DMS 273 (cell line): ENCODE results near the gene ZNF813.

ENCODE experiments used
- DNase-seq: peaks from one replicate; lab custom pipeline; 2025; ENCODE audit not compliant: unreplicated experiment; lab: John Stamatoyannopoulos, UW

The ZNF813 gene

DNA sequence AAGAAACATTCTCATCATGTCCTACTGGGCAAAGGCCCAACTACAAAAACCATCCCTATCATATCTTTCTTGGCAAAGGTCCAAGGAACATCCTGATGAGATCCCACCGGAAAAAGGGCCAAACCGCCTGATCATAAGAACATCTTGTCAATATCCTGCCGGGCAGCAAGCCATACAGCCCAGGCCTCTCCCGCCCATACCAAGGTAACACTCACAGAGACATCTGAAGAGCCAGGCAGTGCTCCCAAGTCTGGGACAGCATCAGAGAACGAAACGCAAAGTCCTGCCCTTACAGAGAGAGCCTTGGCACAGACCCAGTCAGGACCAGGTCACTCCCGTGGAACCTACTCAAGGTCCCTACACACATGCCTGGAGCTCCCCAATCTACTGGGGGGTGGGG lies 51.9 kb downstream of the ZNF813 start:
- peak; percentile 21 for DNase-seq

DNA sequence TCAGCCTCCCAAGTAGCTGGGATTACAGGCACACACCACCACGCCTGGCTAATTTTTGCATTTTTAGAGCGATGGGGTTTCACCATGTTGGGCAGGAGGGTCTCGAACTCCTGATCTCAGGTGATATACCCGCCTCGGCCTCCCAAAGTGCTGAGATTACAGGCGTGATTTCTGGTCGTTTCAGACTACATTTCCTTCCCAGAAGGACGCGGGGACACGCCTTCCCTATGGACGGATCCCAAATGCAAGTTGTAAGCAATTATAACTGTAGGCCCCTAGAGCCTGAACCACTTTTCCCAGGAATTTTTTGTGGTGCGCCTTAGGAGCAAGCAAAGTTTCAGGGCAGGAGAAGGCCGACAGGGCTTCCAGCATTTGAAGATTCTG lies 52.6 kb downstream of the ZNF813 start:
- no peak for DNase-seq

DNA sequence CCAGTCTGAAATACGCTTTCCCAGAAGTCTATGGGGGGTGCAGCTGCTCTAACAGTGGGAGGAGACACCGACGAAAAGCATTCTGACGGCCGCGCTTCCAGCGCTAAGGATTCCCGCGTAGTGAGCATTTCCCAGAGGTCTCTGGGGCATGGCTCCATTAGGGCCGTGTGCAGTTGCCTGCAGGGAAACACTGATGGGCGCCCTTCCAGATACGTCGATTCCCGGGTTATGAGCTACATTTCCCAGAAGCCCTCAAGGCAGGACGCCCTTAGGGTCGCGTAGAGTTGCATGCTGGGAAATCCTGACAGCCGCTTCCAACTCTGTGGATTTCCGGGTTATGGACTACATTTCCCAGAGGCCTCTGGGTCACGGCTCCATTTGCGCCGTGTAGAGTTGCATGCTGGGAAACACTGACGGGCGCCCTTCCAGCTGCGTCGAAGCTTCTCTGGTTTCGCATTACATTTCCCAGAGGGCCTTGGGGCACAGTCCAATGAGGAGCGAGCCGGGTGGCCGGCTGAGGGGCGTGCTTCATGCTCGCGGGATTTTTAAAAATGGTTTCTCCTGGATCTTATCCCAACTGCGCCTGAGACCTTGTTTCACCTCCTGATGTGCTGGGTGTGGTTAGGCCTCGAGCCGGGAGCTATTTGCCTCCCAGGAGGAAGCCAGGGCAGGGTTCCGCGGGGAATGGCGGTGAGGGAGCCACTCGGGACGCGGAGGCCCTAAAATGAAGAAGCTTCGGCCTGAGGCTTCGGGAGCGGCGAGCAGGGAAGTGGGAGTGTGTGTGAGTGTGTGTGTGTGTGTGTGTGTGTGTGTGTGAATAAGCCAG lies 53.2 kb downstream of the ZNF813 start:
- DNase-seq, result peak; percentile 99

DNA sequence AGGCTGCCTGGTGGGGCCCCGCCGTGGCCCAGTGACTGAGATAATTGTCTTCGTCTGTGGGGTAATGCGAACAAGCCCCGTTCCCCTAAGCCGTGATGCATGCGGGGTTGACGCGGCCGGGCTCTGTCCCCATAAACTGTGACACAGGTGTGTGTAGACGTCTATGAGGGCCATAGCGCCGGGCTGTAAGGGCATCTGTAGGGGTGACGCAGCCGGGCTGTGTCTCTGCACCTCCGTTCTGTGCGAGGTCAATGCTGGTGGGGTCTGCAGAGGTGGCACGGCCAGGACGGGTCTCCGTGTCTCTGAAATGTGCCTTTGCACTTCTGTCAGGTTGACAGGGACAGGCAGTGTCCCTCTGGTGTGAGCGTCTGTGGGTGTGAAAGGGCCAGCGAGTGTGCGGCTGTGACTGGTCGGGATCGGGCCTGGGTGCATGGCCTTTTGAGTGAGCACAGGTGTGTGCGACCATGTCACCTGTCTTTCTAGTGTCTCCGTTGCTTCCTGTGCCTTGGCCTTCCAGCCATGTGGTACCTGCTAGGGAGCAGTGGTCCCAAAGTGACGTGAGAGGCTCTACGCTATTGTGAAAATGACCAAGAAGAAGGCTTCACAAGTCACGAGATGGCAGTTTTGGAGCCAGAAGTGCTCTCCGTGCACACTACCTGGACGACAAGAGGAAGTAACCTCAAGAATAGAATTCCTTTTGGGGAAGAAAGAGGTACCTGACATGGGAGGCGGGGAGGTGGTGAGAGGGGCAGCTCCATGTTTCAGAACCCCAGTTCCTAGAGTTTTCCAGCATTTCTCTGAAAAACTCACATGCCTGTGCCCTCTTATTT lies 54.1 kb downstream of the ZNF813 start:
- DNase-seq, result peak; percentile 48

DNA sequence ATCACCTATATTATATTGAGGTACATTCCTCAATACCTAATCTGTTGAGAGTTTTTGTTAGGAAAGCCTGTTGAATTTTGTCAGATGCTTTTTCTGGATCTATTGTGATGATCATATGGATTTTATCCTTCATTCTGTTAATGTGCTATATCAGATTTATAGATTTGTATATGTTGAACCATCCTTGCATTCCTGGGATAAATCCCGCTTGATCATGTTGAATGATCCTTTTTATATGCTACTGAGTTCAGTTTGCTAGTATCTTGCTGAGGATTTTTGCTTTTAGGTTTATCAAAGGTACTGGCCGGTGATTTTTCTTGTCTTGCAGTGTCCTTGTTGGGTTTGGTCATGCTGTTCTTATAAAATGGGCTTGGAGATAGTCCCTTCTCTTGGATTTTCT lies 58.4 kb downstream of the ZNF813 start:
- DNase-seq, result no peak

DNA sequence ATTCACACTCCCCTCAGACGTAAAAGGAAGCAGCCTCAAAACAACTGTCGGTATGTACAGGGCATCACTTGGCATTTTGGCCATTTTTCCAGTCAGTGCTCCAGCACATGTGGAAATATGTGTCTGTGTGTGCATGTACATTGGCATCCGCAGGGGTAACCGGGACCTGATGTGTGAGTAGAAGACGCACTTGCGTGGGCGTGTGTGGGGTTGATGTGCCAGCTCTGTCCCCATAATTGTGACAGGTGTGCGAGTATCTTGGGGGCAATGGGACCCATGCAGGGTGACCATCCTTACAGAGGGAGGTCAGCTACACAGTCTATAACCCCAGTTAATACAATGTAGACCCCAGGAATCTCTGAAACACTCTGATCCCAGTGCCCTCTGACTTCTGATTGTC lies 63.1 kb downstream of the ZNF813 start:
- DNase-seq, result no peak

DNA sequence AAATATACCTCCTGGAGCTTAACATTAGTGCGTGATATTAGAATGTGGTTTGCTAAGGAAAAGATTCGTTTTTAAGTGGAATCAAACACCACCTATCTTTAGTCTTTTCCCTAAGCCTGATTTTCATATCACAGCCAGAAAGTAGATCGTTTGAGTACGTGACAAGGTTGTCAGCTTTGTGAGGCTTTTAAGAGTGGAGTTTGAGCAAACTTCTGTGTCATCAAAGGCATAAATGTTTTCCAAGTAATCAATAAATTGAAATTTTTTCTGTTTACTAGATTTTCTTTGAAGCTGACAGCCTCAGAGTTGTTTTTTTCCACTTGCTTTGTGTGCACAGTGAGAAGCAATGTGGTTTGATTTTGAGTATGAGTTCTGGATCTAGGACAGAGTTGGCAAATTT lies 63.9 kb downstream of the ZNF813 start:
- no peak for DNase-seq

DNA sequence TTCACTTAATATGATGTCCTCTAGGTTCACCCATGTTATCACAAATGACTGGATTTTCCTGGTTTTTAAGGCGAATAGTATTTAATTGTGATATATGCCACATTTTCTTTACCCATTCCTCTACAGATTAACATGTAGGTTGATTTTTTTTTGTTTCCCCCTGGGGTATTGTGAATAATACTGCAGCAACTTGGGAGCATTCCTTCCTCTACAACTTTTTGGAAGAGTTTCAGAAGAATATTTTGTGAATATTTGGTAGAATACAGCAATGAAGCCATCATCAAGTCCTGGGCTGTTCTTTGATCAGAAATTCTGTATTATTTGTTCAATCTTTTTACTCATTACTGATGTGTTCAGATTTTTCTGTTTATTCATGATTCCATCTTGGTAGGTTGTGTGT lies 64.8 kb downstream of the ZNF813 start:
- DNase-seq, result no peak

DNA sequence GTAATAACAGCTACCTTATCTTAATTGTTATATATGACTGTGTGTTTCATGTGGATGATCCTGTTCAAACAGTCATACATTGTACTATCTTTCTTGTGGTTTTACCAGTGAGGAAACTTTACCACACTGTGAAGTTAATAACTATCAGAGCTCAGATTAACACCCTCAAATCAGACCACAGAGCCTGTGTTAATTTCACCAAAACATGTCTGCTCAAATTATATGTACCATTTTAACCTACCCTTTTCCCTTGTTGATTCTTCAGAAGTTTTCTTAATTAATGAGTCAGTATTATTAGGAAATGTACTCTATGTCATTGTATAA lies 68.7 kb downstream of the ZNF813 start:
- DNase-seq, result no peak

DNA sequence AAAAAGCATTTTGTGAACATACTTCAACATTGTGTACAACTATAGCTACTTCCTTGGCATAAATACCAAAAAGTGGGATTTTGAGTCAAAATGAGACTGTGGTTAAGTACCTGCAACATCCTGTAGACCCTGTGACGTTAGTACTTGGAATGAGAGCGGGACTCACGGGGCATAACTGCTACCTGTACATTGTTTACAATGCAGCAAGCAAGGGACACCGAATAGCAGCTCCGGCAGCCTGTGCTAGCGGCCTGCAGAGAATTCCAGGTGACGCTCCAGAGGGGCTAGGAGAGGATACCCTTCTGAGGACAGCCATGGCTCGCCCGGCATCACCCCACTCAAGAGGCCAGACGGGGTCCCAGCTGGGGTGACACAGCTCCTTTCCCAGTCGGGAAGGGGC lies 69.6 kb downstream of the ZNF813 start:
- DNase-seq, result no peak

DNA sequence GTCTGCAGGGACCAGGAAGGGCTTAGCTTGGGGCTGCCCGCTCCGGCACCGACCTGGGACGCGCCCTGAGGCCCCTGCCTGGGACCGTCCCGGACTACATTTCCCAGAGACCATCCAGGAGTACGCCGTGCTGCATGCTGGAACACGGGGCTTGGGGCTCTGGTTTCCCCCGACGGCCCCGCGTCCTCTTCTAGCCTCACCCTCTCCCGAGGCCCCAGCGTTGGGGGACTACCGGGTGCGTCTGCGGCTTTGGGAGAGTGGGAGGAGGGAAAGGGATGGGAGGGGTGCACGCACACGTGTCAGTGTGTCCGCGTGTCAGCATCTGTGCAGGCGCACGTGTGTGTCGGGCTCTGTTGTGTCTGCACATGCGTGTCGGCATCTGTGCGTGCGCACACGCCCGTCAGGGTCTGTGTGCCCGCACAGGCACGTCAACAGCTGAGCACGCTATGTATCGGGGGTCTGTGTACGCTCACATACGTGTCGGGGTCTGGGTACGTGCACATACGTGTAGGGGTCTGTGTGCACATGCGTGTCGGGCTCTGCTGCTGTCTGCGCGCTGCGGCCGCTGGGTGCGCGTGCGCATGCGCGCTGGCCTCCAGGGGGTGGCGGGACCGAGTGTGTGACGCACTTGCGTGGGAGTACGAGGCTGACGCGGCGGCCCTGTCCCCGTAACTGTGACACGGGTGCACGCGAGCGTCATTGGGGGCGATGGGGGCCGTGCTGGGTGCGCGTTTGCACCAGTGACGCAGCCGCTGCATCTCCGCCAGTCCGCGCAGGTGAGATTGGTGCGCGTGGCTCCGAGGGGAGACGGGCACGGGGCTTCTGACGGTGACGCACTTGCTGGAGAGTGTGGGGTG lies 70.2 kb downstream of the ZNF813 start, which contains the start of gene ZNF331:
ZNF331 (plus strand) TSS at position 625 of the 857 bp plus-strand sequence. CDS start 31,232 bp downstream, outside the sequence.
- peak; percentile 84 for DNase-seq

DNA sequence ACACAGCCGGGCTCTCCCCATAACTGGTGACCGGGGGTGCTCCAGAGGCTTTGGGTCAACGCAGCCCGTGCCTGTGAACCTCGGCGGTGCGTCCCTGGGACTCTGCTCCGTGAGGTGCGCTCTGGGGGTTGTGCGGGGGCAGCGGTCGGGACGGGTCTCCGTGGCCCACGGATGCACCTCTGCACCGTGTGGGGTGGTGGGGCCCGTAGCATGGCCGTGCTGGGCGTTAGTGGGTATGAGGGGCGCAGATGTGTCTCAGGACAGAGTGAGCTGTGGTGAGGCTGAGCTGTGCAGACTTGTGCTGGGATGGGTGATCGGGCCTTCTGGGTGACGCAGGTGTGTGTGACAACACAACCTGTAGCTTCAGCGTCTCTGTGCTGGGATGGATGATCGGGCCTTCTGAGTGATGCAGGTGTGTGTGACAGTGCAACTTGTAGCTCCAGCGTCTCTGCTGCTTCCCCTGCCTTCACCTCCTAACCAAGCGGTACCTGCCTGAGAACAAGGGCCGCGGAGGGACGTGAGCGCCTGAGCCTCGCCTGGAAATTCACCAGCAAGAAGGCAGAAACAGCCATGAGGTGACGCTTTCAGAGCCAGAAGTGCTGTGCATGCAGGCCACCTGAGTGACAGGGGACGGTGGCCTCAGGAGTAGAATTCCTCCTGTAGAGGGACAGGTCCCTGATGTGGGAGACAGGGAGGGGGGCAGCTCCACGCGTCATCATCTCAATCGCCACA lies 71.0 kb downstream of the ZNF813 start:
- DNase-seq, result no peak

DNA sequence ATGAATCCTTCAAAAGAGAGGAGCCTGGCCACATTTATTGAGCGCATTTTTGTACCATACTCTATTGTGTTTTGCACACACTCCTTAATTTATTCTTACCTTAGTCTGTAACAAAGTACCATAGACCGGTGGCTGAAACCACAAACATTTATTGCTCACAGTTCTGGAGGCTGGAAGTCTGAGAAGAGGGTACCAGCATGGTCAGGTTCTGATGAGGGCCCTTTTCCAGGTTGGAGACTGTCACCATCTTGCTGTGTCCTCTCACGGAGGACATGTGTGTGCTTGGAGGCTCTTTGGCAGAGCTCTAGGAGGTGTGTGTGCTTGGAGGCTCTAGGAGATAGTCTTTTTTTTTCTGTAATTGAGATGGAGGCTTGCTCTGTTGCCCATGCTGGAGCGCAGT lies 72.6 kb downstream of the ZNF813 start:
- no peak for DNase-seq

DNA sequence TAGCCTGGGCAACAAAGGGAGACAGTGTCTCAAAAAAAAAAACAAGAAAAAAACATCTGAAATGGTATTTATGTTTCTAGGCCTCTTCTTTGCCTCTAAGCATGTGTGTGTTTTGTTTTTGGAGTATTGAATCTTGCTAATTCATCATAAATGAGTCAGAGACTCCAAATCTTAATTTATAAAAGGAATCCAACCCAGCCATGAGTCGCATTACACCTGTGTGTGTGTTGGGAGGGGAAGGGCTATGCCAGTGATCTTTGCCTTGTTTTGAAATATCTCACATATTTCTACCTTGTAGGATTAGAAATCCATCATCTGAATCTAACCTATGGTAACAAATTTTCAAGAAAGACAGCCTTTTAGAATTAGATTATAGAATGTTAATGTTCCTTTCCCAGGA lies 74.4 kb downstream of the ZNF813 start:
- no peak for DNase-seq

DNA sequence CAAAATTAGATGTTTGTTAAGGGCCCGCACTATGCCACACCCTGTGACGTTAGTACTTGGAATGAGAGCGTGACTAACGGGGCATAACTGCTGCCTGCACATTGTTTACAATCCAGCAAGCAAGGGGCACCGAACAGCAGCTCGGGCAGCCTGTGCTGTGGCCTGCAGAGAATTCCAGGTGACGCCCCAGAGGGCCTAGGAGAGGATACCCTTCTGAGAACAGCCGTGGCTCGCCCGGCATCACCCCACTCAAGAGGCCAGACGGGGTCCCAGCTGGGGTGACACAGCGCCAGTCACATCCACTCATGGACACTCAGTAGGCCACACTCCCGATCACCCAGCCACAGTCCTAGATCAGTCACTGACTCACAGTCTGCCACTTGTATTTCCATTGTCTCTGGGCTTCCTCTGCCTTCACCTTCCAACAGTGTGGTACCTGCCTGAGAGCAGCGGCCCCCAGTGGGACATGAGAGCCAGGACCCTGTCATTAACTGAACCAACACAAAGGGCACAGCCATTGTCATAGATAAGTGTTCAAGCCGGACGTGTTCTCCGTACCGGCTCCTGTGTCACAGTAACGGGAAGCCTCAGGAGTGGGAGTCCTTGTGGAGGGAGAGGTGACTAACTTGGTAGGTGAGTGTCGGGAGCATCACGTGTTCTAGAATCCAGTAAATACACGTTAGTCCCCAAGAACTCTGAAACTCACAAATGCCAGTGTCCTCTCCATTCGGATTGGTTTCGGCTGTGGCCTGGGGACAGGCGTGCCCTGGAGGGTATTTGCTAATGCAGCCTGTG lies 77.9 kb downstream of the ZNF813 start:
- no peak for DNase-seq
